AG10803 (cell line): ENCODE measurements around the gene HRH3.

ENCODE experiments used
- DNase-seq: peaks from one replicate; pipeline ENCODE4 v3.0.0; 2010; ENCODE audit warnings: low read depth
- H3K4me3 ChIP-seq: 2 replicates; pipeline ENCODE4 v1.5.1; 2011; ENCODE audit warnings: mild to moderate bottlenecking, low read length, control low read depth
- TF ChIP-seq, protein P1 (sequence below): conservative IDR thresholded peaks from 2 replicates; pipeline ENCODE4 v1.5.1; 2011; ENCODE audit warnings: mild to moderate bottlenecking, low read length, control low read depth, inconsistent platforms

HRH3 gene

DNA sequence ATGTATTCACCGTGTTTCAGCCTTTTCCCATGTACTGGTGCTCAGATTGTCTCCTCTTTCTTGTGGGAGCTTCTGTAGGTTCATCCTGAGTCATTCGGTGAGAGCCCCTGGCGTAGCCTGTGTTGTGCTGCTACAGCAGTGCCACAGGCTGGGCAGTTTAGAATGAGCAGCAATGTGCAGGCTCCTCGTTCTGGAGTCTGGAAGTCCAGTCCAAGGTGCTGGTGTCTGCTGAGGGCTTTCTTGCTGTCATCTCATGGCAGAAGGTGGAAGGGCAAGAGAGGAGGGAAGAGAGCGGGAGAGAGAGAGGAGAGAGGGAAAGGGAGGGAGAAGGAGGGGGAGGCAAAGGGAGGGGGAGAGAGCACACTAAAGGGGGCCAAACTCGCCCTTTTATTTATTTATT, 33.3 kb upstream of the HRH3 start:
- DNase-seq, result no peak
- no peak overlapping the region for H3K4me3 ChIP-seq
- TF ChIP-seq, protein P1, sequence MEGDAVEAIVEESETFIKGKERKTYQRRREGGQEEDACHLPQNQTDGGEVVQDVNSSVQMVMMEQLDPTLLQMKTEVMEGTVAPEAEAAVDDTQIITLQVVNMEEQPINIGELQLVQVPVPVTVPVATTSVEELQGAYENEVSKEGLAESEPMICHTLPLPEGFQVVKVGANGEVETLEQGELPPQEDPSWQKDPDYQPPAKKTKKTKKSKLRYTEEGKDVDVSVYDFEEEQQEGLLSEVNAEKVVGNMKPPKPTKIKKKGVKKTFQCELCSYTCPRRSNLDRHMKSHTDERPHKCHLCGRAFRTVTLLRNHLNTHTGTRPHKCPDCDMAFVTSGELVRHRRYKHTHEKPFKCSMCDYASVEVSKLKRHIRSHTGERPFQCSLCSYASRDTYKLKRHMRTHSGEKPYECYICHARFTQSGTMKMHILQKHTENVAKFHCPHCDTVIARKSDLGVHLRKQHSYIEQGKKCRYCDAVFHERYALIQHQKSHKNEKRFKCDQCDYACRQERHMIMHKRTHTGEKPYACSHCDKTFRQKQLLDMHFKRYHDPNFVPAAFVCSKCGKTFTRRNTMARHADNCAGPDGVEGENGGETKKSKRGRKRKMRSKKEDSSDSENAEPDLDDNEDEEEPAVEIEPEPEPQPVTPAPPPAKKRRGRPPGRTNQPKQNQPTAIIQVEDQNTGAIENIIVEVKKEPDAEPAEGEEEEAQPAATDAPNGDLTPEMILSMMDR, result no peak

DNA sequence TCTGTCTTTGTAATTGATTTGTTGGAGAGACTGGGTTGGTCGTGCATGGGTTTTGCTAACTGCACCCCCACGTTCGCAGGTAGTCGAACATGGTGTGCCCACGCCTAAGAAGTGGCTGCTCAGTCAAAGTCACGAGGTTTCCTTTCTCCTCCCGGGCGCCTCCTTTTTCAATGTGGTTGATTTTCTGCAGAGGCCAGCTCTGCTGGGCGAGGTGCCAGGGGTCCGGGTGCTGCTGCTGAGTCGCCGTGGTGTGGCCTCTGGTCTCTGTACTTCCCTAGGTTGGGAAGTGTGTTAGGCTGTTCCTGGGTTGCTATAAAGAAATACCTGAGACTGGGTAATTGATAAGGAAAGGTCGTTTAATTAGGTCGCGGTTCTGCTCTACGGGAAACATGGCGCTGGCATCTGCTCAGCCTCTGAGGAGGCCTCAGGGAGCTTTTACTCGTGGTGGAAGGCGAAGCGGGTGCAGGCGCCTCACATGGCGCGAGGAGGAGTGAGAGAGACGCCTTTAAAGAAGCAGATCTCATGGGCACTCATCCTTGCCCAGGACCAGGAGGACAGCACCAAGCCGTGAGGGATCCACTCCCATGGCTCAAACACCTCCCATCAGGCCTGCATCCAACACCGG, 32.4 kb upstream of the HRH3 start:
- TF ChIP-seq, protein P1, result no peak
- no peak overlapping the region for H3K4me3 ChIP-seq
- DNase-seq, result no peak

GRCh38 chr20:62248890-62249560, 28.9 kb upstream of the HRH3 start:
- no peak overlapping the region for H3K4me3 ChIP-seq
- TF ChIP-seq, protein P1, result no peak
- no peak for DNase-seq

DNA sequence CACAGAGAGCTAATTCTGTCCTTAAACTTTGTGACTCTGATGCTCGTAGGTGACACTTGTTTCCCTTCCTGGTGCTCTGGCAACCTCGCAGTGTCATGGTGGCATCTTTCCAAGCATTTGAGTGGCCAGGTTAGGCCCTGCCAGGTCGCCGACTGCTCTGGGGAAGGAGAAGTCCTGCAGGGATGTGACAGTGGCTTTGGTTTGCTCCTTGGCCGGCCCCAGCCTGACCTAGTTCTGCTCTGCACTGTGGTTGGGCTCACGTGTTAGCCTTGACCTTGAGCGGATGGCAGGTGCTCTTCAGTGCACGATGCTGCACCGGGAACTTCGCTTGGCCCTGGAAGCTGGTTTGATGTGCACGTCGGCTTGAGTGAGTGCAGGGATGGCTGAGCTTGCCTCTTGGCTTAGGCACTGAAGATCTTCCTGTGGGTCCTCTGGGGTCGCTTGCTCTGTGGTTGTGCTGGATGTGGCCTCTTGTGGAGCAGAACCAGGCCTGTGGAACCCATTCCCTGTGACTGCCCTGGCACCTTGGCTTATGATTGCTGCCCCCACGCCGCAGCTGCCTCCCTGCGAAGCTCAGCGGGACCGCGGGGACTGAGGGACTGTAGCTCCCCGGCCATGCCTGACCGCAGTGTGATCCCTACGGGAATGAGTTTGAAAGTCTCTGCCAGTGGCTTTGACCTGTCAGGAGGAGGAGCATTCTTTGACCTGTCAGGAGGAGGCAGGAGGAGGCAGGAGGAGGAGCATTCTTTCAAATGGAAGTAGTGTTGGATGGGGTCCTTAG, 27.0 kb upstream of the HRH3 start:
- H3K4me3 ChIP-seq, result no peak overlapping the region
- no peak for DNase-seq
- TF ChIP-seq, protein P1, result no peak

DNA sequence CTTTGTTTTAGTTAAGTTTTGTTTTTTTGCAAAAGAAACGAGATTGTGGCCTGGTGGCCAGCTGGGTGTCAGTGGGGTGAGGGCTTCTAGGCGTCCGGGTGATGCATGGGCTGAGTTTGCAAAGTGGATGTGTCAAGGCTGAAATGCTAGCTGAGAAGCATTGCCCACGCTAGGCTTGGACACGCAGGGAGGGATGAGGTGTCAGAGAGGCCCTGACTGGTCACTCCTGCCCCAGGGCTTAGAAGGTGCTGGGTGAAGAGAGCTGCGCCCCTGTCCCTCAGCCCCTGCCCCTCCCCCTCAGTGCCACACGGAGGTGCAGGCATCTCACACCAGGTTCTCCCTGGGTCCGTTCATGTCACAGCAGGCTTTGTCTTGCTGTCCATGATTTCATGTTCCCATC, 26.4 kb upstream of the HRH3 start:
- H3K4me3 ChIP-seq, result no peak overlapping the region
- TF ChIP-seq, protein P1, result no peak
- DNase-seq, result no peak

DNA sequence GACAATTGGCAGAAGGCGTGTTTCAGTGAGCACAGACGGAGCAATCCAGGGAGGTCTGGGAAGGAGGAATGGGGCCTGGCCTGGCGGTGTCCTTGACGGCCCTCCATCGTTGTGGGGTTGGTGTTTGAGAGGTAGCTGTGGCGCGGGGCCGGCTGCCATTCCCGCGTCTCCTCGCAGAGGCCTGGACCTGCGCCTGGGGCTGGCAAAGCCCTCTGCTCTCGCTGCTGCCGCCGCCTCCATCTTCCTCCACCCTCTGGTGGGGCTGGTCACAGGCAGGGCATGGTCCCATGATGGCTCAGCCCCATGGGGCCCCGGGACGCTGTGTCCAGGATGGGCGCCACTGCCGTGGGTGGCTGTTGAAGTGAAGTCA, 25.8 kb upstream of the HRH3 start:
- DNase-seq, result no peak
- TF ChIP-seq, protein P1, result no peak
- no peak overlapping the region for H3K4me3 ChIP-seq
